ENCODE measurements around the gene MAB21L3.

- no peak for TF ChIP-seq SP1 (IDR thresholded peaks at IDR 0.05)
- TF ChIP-seq FOXK2 (IDR thresholded peaks at IDR 0.05) = no peak
- TF ChIP-seq FOXM1 (IDR thresholded peaks at IDR 0.05; ENCODE audit: borderline replicate concordance) = no peak
These were observed 41.9 kb downstream of the MAB21L3 start for GRCh38 chr1:116152950-116153691.
